Stimulated activated naive CD8-positive, alpha-beta T cell treated with anti-CD3 and anti-CD28 coated beads, Interleukin-15, Interleukin-2, amounts not matched to agents 100 U/mL and 50 U/mL, for 24 hours (primary cell): ENCODE results near the gene CBLIF.
"Not testable (repeated sequence)": the region's sequence is repeated elsewhere in the genome, so short reads cannot be mapped to it uniquely, and the experiment has no call there.

ENCODE experiments used
- ATAC-seq: fragments of 150-1000 bp; cut with Tn5 transposase; one replicate; pipeline ENCODE4 v1.10.0; 2021
- DNase-seq: peaks from one replicate; pipeline ENCODE4 v3.0.0; 2021

CBLIF gene

DNA sequence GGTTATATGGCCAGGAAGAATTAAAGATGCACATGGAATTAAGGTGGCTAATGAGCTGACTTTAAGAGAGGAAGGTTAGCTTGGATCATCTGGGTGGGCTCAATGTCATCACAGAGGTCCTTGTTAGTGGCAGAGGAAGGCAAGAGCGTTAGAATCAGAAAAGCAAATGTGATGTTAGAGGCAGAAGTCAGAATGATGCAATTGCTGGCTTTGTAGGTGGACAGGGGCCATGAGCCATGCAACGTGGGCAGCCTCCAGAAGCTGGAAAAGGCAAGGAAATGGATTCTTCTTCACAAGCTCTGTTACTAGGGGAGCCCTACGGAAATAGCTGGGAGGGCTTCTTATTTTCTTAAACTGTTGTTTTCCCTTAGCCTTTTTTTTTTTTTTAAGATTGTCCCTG lies 2.3 kb upstream of the CBLIF start:
- DNase-seq, result no peak
- no peak for ATAC-seq

DNA sequence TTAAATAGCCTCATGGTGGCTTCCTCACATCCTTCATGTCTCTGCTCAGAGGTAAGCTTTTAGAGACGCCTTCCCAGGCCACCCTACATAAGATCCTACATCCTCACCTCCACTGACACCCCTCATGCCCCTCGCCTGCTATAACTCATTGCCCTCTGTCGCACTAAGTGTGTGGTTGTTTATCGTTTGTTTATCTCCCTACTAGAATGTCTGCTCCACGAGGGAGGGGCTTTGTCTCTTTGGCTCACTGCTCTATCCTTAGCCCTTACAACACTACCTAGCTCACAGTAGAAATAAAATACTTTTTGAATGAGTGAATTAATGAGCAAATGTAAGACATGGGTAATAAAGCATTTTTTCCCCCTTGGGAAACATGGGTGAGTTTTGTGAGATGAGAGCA lies 1.3 kb upstream of the CBLIF start:
- ATAC-seq (no peak), DNase-seq (no peak)

DNA sequence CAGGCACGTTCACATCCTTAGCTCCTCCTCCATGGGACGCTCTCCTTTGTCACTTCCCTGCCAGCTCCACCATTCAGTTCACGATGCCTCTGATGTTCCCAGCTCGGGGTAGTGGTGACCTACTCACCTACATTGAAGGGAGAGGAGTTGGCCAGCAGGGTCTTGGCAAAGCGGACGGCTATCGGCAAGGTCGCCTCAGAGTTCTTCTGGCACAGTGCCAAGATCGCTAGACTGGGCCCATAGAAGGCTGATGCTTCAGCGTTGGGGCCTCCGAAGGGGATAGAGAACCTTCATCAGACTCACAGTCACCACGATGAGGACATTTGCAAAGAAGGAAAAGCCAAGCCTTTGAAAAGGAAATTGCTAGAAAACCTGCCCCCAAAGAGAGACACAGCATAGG lies 3.0 kb downstream of the CBLIF start:
- no peak for DNase-seq
- no peak for ATAC-seq

DNA sequence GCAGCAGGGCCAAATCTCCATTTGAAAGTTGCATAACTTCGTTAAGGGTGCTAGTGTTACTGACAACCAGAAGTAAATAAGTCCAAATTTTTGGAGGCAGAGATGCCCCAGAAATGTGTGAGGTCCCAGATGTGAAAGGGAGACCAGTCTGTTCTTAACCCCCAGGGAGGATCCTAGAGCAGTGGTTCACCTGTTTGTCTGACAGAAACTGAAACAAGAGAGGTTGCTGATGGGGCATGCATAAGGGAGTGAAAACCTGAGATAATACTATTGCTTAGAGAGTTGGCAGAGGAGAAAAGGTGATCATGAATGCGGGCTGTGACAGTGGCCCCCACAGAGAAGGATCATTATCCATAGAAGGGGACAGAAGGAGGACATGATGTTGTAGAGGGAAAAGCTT lies 3.8 kb downstream of the CBLIF start:
- no peak for DNase-seq
- no peak for ATAC-seq

DNA sequence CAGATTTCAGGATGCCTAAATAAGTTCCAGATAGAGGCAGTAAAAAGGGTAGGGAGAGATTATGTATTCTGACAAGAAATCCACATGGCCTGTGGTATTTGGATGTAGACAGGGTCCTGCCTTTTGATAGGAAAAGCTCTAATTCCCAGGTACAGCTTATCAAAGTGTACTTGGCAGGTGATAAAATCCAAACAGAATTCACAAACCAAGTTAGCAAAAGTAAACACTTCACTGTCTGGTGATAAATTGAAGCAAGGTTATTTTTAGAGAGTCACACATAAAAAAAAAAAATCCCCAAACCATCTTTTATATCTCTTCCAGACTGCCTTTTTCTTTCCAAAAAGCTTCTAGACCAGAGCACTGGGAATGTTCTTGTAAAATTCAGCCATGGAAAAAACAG lies 5.7 kb downstream of the CBLIF start:
- DNase-seq (no peak), ATAC-seq (no peak)

DNA sequence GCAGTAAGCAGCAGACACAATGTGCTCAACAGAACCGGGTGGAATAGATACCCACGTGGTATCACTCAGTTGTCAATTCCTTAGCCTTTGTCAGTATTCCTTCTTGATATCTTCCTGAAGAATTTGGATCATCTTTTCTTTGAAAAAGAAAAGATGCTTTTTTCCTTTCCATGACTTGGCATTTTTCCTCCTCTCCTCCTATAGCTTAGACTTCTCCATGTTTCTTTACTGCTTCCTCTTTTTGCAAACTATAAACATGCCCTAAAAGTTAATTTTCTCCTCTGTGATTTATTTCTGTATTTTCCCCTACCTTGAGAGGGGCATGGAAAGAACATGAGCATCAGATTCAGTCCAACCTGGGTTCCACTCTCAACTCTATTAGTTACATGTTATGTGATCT lies 11.7 kb downstream of the CBLIF start:
- no peak for ATAC-seq
- DNase-seq, result no peak

GRCh38 chr11:59829358-59829757 lies 15.9 kb downstream of the CBLIF start:
- no peak for DNase-seq
- peak; percentile 55 for ATAC-seq

GRCh38 chr11:59822989-59823566 lies 22.2 kb downstream of the CBLIF start:
- peak; percentile 75 for ATAC-seq
- peak; percentile 14 for DNase-seq

DNA sequence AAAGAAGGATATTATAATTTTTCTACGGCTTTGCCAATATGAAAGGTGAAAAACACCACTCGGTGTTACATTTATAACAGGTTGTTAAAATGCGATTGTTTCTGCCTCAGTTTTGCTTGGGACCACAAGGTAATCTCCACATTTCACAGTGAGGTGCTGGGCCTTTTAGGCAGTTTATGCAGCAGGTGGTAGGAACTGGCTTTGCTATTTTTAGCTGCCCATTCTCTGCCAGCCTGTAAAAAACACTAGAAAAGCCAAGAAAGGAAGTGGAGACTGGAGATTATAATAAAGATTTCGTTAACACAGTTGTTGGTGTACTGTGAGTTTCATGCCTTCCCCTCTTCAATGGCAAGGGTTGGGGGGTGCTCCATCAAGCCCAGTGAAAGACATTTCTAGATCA lies 26.7 kb downstream of the CBLIF start:
- no peak for DNase-seq
- no peak for ATAC-seq

- DNase-seq, ATAC-seq: not testable (repeated sequence)
These were observed 28.9 kb downstream of the CBLIF start for GRCh38 chr11:59816434-59816833.

DNA sequence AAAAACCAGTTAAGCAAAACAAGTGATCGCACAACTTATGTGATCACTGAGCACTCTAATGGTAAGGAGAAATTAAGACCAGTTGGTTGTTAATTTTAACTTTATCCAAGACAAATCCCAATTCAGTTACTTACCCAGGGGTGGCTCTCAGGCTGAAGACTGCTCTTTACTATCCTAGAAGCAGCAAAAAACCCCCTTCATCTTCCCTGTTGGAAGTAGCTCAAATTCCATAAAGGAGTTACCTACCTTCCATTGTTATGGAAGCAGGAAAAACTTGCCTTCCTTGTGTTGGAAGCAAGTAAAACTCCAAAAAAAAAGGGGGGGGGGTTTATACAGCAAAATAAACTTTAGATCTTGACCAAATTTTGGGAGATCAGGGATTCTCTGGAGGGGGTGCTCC lies 29.5 kb downstream of the CBLIF start:
- DNase-seq (no peak), ATAC-seq (no peak)

GRCh38 chr11:59814021-59814420 lies 31.3 kb downstream of the CBLIF start:
- ATAC-seq (no peak), DNase-seq (no peak)

DNA sequence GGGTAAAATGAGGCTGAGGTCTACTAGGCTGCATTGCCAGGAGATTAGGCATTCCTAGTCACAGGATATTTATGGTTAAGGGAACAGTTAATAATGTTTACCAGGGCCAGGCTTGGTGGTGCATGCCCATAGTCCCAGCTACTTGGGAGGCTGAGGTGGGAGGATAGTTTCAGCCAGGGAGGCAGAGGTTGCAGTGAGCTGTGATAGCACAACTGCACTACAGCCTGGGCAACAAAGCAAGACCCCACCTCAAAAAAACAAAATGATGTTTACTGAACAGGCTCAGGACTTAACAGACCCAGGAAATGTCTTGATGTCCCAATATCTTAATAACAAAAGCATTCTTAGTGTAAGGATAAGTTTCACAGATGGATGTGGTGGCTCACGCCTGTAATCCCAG lies 31.9 kb downstream of the CBLIF start:
- no peak for ATAC-seq
- no peak for DNase-seq

GRCh38 chr11:59812220-59812619 lies 33.1 kb downstream of the CBLIF start:
- DNase-seq (no peak), ATAC-seq (no peak)

GRCh38 chr11:59810911-59811259 lies 34.4 kb downstream of the CBLIF start:
- DNase-seq (no peak), ATAC-seq (no peak)

DNA sequence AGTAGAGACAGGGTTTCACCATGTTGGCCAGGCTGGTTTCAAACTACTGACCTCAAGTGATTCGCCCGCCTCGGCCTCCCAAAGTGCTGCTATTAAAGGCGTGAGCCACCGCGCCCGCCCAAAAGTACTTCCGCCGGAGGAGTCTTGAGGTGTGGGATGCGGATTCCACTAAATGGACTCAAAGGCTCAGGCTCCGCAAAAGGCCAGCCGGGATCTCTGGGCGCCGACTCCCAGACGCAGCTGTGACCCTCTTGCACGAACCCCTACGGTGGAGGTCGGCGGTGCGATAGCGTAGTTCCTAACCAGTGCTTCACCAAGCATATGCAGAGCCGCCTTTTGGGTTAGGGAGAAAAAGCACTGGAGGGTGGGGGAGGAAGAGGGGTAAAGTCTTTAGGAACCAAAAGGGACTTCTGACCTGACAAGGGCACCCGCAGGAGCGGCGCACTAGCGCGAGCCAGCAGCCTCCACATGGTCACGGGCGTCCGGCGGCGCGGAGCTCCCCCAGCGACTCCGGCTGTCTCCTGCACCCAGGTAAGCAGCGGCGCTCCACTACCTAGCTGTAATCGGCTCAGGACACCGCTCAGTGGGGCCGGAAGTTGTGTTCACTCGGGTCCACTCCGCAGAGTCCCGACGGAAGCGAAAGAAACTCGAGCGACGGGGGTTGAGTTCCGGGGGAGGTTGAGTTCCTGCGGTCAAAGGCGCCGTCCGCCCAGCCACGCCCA lies 34.9 kb downstream of the CBLIF start, which contains the start of gene MRPL16:
TSS of gene MRPL16 (minus strand) at position 590 of the 722 bp plus-strand sequence. CDS start at position 470, 120 bp downstream.
- DNase-seq (peak; percentile 91), ATAC-seq (peak; percentile 99)

DNA sequence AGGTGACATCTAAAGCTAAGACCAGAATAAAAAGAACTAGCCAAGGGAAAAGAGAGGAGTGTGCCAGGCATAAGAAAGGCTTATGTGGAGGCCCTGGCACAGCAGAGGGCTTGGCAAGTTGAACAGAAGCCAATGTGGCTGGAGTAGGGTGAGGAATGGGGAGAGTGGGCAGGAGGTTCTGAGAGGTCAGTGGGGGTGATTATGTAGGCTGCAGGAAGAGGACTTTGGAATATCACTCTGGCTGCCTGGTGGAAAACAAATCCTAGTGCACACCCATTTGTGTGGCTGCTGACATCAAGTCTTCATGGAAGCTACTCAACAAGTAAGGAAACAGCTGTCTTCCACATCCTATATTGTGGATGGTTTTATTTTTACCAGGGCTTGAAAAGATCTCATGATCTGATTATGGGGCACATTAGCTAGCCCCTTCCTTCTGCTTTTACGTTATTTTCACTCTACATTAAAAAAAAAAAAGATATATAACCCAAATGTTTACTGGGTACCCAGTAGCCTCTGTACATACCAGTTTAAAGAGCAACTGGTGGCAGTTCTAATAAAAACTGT lies 38.2 kb downstream of the CBLIF start:
- no peak for ATAC-seq
- DNase-seq, result no peak

DNA sequence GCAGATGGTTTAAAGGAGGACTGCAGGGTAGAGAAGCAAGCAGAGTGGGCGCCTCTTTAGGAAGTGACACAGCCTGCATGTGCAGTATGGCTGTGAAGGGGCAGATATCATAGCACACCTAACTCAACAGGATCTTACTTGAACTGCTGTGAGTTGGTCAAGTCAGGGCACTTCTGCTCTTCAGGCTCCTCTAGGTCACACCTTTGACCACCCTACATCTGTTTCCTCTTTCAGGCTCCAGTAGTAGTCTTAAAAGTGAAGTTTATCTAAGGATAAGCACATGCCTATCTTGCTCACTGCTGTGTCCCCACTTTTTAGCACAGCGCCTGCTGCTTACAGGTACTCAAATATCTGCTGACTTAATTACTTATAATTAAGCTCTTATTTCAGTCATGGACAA lies 41.2 kb downstream of the CBLIF start:
- ATAC-seq (no peak), DNase-seq (no peak)

- DNase-seq, result peak; percentile 22
- ATAC-seq, result peak; percentile 47
These were observed 42.6 kb downstream of the CBLIF start for GRCh38 chr11:59802639-59803176.

DNA sequence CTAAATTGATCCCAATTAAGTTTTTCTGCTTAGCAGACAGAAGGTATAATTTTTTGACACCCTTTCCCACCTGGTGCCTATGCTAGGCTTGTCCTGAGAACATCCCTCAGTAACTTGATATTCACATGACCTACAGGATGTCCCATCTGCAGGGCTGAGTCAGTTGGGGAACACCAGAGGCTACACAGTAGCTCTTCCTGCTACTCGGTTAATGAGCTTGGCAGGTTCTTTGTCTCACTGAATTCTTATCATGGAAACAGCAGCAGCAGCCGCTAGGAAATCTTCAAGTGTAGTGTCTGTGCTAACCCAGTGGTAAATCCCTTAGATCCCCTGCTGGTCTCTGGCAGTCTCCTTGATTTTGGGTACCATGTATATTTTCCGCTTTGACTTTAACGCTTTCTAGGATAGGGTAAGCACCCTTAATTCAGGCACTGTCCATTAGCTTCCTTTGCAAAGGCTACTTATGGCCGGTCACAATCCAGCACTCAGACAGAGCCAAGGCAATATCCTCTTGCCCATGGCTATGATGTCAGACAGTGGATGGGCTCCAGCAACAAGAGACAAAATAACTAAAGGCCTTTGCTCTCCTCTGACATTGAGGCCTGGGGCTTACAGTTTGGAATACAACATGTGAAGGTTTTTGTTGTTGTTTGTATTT lies 43.2 kb downstream of the CBLIF start:
- DNase-seq (no peak), ATAC-seq (peak; percentile 21)

- DNase-seq, result no peak
- ATAC-seq, result no peak
These were observed 44.1 kb downstream of the CBLIF start for GRCh38 chr11:59801160-59801706.

- no peak for DNase-seq
- ATAC-seq, result no peak
These were observed 44.8 kb downstream of the CBLIF start for GRCh38 chr11:59800390-59801025.
